Keratinocyte (primary cell): Measurements from ENCODE around the gene AARS2. TPM values are rescaled to one million over a fixed set of nuclear protein-coding genes. Genes with fewer than 3 reads are reported as not detected.

Source experiments
- DNase-seq: peaks from one replicate; pipeline ENCODE4 v3.0.0-alpha.2; 2011; ENCODE audit warnings: low read depth, missing footprints, low spot score
- FAIRE-seq: peaks from 2 replicates; lab custom pipeline; 2011; peaks lifted over from hg19 to GRCh38; lab: Jason Lieb, UNC
- H2AFZ ChIP-seq: 2 replicates; pipeline ENCODE4 v1.6.0; 2012; ENCODE audit warnings: low read length, control low read depth, inconsistent platforms; ENCODE audit not compliant: control insufficient read depth
- H3K27ac ChIP-seq: 2 replicates; pipeline ENCODE4 v1.5.1; 2011; ENCODE audit warnings: low read length; ENCODE audit not compliant: control insufficient read depth, insufficient read depth
- H3K27me3 ChIP-seq: 3 replicates; pipeline ENCODE4 v1.6.0; 2011; ENCODE audit warnings: low read length; ENCODE audit not compliant: control insufficient read depth, insufficient read depth; ENCODE audit errors: extremely low read depth
- H3K36me3 ChIP-seq, 2 experiments: 2 replicates in 1 of 2; 3 replicates in 1 of 2; pipeline ENCODE4 v1.5.1; 2011; ENCODE audit warnings: low read length in 2 of 2, mild to moderate bottlenecking in 1 of 2; ENCODE audit not compliant: control insufficient read depth in 2 of 2, insufficient read depth in 2 of 2; ENCODE audit errors: extremely low read depth in 1 of 2
- H3K4me1 ChIP-seq: 3 replicates; pipeline ENCODE4 v1.5.1; 2011; ENCODE audit warnings: low read length; ENCODE audit not compliant: control insufficient read depth, insufficient read depth; ENCODE audit errors: extremely low read depth
- H3K4me2 ChIP-seq: 3 replicates; pipeline ENCODE4 v1.6.0; 2011; ENCODE audit warnings: low read depth, low read length; ENCODE audit not compliant: control insufficient read depth, insufficient read depth; ENCODE audit errors: extremely low read depth
- H3K4me3 ChIP-seq, 3 experiments: fragments of 200-600 bp in 1 of 3; sonication (generic) in 1 of 3; 2 replicates in 2 of 3; 3 replicates in 1 of 3; pipeline ENCODE4 v1.5.1; 2011 to 2016; ENCODE audit warnings: low read length in 3 of 3, mild to moderate bottlenecking in 3 of 3, control low read depth in 2 of 3, inconsistent platforms in 1 of 3, low read depth in 1 of 3, mixed read lengths in 1 of 3, mixed run types in 1 of 3, moderate library complexity in 1 of 3; ENCODE audit not compliant: control insufficient read depth in 2 of 3, insufficient read depth in 2 of 3; ENCODE audit errors: extremely low read depth in 1 of 3
- H3K79me2 ChIP-seq: 2 replicates; pipeline ENCODE4 v1.6.0; 2012; ENCODE audit warnings: low read length; ENCODE audit not compliant: control insufficient read depth, insufficient read depth
- H3K9ac ChIP-seq: 3 replicates; pipeline ENCODE4 v1.6.0; 2011; ENCODE audit warnings: low read length; ENCODE audit not compliant: control insufficient read depth, insufficient read depth; ENCODE audit errors: extremely low read depth
- H3K9me1 ChIP-seq: 3 replicates; pipeline ENCODE4 v1.6.0; 2011; ENCODE audit warnings: low read length; ENCODE audit not compliant: control insufficient read depth, insufficient read depth; ENCODE audit errors: extremely low read depth
- H3K9me3 ChIP-seq: 2 replicates; pipeline ENCODE4 v1.5.1; 2012; ENCODE audit warnings: low read depth, low read length; ENCODE audit not compliant: control insufficient read depth
- H4K20me1 ChIP-seq: 3 replicates; pipeline ENCODE4 v1.6.0; 2011; ENCODE audit warnings: low read length; ENCODE audit not compliant: control insufficient read depth, insufficient read depth; ENCODE audit errors: extremely low read depth
- CTCF ChIP-seq, 3 experiments: IDR thresholded peaks in 1 of 3; conservative IDR thresholded peaks in 1 of 3; optimal IDR thresholded peaks in 1 of 3; 2 replicates in 2 of 3; 3 replicates in 1 of 3; pipeline versions ENCODE3 to v1.5.1; 2011; ENCODE audit warnings: low read length in 3 of 3, mild to moderate bottlenecking in 3 of 3, moderate library complexity in 2 of 3, control low read depth in 1 of 3, inconsistent platforms in 1 of 3; ENCODE audit not compliant: insufficient read depth in 2 of 3; ENCODE audit errors: extremely low read depth in 1 of 3
- EZH2 ChIP-seq: IDR thresholded peaks from one replicate; pipeline ENCODE4 v1.6.1; 2012; ENCODE audit warnings: inconsistent platforms, mild to moderate bottlenecking, low read length, moderate library complexity
- dilution Hi-C: fragments of 300-500 bp; cut with MboI; formaldehyde crosslinking; loops from one replicate; pipeline ENCODE4 v1.7.0; 2020; ENCODE audit warnings: low sequenced_read_pairs; ENCODE audit not compliant: extremely low pct_ligation_motif_present
- polyA plus RNA-seq, 5 experiments: library from polyadenylated mRNA; depleted of rRNA in 3 of 5; stranded (reverse) in 3 of 5; stranded (forward) in 1 of 5; unstranded in 1 of 5; fragments of >200 nt; gene quantifications; 1 replicate in 1 of 5; 2 replicates in 3 of 5; 3 replicates in 1 of 5; pipeline versions ENCODE4 v1.2.1 to v1.2.3, GENCODE V29; 2011 to 2012; ENCODE audit warnings: missing spikeins in 2 of 5, low read depth in 1 of 5, low replicate concordance in 1 of 5

Gene AARS2
- polyA plus RNA-seq, 1 donor (not counting 4 experiments of a cell fraction or from before 2014, with no cell fraction given) = 5.8 TPM

- Histone ChIP-seq H3K4me3 (no peak overlapping the region), H3K27me3 (no peaks in the 10 kb centered on the region), H3K9me3 (no peaks in the 10 kb centered on the region), H3K79me2 (peaks cover 12% of the 10 kb centered on the region), H3K4me2 (no peak overlapping the region), H3K36me3 (no peaks in the 10 kb centered on the region), H3K9ac (no peak overlapping the region), H2AFZ (no peak overlapping the region), H3K4me1 (peaks cover 7% of the 10 kb centered on the region), H4K20me1 (no peaks in the 10 kb centered on the region), H3K27ac (no peak overlapping the region), H3K9me1 (no peaks in the 10 kb centered on the region)
- dilution Hi-C loops = no loop called here
- no peak for FAIRE-seq
- TF ChIP-seq EZH2 = no peak
- no peak for TF ChIP-seq CTCF (optimal IDR thresholded peaks at IDR 0.05 in 1 of 3, IDR thresholded peaks at IDR 0.05 in 1 of 3, conservative IDR thresholded peaks at IDR 0.05 in 1 of 3; ENCODE audit: extremely low read depth in 1 of 3, insufficient read depth in 2 of 3, low read length in 3 of 3)
- no peak for DNase-seq
Measured at GRCh38 chr6:44316481-44316880, 3.3 kb upstream of the AARS2 start.

- Histone ChIP-seq H3K4me2 (no peak overlapping the region), H3K9ac (no peak overlapping the region), H3K4me1 (peaks cover 7% of the 10 kb centered on the region), H4K20me1 (no peaks in the 10 kb centered on the region), H3K4me3 (no peak overlapping the region), H3K36me3 (peaks cover 0 to 4% of the 10 kb centered on the region in 2 experiments), H2AFZ (no peak overlapping the region), H3K9me1 (no peaks in the 10 kb centered on the region), H3K27ac (no peak overlapping the region), H3K79me2 (peaks cover 12% of the 10 kb centered on the region), H3K27me3 (no peaks in the 10 kb centered on the region), H3K9me3 (no peaks in the 10 kb centered on the region)
- dilution Hi-C loops = no loop called here
- DNase-seq = no peak
- no peak for FAIRE-seq
- no peak for TF ChIP-seq CTCF (optimal IDR thresholded peaks at IDR 0.05 in 1 of 3, IDR thresholded peaks at IDR 0.05 in 1 of 3, conservative IDR thresholded peaks at IDR 0.05 in 1 of 3; ENCODE audit: extremely low read depth in 1 of 3, insufficient read depth in 2 of 3, low read length in 3 of 3)
- TF ChIP-seq EZH2 = no peak
Measured at GRCh38 chr6:44315951-44316350, 2.8 kb upstream of the AARS2 start.
